HG03064 (cell line): ENCODE data around the gene IGSF23.
"Not testable (repeated sequence)": the region's sequence is repeated elsewhere in the genome, so short reads cannot be mapped to it uniquely, and the experiment has no call there.

Experiments used
- ATAC-seq: cut with Tn5 transposase; IDR thresholded peaks from one replicate; pipeline ENCODE4 v1.9.1; 2021; ENCODE audit warnings: low read depth; ENCODE audit not compliant: unreplicated experiment

Gene IGSF23

GRCh38 chr19:44683434-44684210 is 70.3 kb downstream of the IGSF23 start:
- no peak for ATAC-seq

GRCh38 chr19:44684396-44684795 is 71.0 kb downstream of the IGSF23 start:
- ATAC-seq: not testable (repeated sequence)

- ATAC-seq: no peak
These were observed 71.8 kb downstream of the IGSF23 start for GRCh38 chr19:44684892-44685863.

- ATAC-seq: no peak
These were observed 72.5 kb downstream of the IGSF23 start for GRCh38 chr19:44685877-44686276.
